ENCODE results near the gene SDC4.

GRCh38 chr20:45347936-45348778 is at the start of gene SDC4:
- no peak for TF ChIP-seq ZNF48 (tag by site-specific recombination; IDR thresholded peaks at IDR 0.05)
- no peak for TF ChIP-seq CTCF (tag by site-specific recombination; IDR thresholded peaks at IDR 0.05)
- TF ChIP-seq YY1 (tag by site-specific recombination; IDR thresholded peaks at IDR 0.05), result peak; percentile 29; the same call in 1 of the 2 replicates
- TF ChIP-seq ZNF571 (tag by site-specific recombination; IDR thresholded peaks at IDR 0.05), result no peak
- peak; percentile 84 for TF ChIP-seq ZNF341 (tag by site-specific recombination; IDR thresholded peaks at IDR 0.05; ENCODE audit: low read depth)
- TF ChIP-seq ZNF391 (tag by site-specific recombination; IDR thresholded peaks at IDR 0.05; ENCODE audit: borderline replicate concordance, low read depth), result peak; percentile 69
- no peak for TF ChIP-seq ZNF274 (IDR thresholded peaks at IDR 0.05; ENCODE audit: low read length)
- TF ChIP-seq ZNF274 (tag by site-specific recombination; IDR thresholded peaks at IDR 0.05; ENCODE audit: borderline replicate concordance), result no peak
- peak; percentile 86 for TF ChIP-seq PATZ1 (tag by site-specific recombination; IDR thresholded peaks at IDR 0.05)
- TF ChIP-seq ZNF114 (tag by site-specific recombination; IDR thresholded peaks at IDR 0.05), result no peak
- TF ChIP-seq ZNF423 (tag by site-specific recombination; IDR thresholded peaks at IDR 0.05), result peak; percentile 91
- TF ChIP-seq ZNF521 (tag by site-specific recombination; IDR thresholded peaks at IDR 0.05), result no peak
- TF ChIP-seq ZSCAN18 (tag by site-specific recombination; IDR thresholded peaks at IDR 0.05), result no peak
- no peak for TF ChIP-seq REST (tag by site-specific recombination; IDR thresholded peaks at IDR 0.05)
- TF ChIP-seq ZFP41 (tag by site-specific recombination; IDR thresholded peaks at IDR 0.05; ENCODE audit: borderline replicate concordance), result no peak

Measured in HEK293 (cell line).